Measurements from ENCODE around the gene C12orf42.

Gene C12orf42

GRCh38 chr12:103524238-103524875, 28.6 kb upstream of the C12orf42 start:
- H3K27ac ChIP-seq, result no peak overlapping the region
- TF ChIP-seq CTCF (conservative IDR thresholded peaks at IDR 0.05; ENCODE audit: low read depth), result no peak
- DNase-seq (ENCODE audit: low spot score), result no peak
- ChIA-PET POLR2A (ENCODE audit: low non-redundant PET) (no interaction called here), CTCF (no interaction called here)

GRCh38 chr12:103523771-103524170, 28.0 kb upstream of the C12orf42 start:
- CTCF ChIA-PET, result interaction anchor here (1.5 kb wide), 1 partner anchor 27 kb away, joined by 4 read pairs; no protein-coding TSS in a partner anchor
- H3K27ac ChIP-seq, result no peak overlapping the region
- POLR2A ChIA-PET (ENCODE audit: low non-redundant PET), result no interaction called here
- no peak for DNase-seq (ENCODE audit: low spot score)
- no peak for TF ChIP-seq CTCF (conservative IDR thresholded peaks at IDR 0.05; ENCODE audit: low read depth)

GRCh38 chr12:103520686-103521215, 25.0 kb upstream of the C12orf42 start:
- TF ChIP-seq CTCF (conservative IDR thresholded peaks at IDR 0.05; ENCODE audit: low read depth), result no peak
- ChIA-PET POLR2A (ENCODE audit: low non-redundant PET) (no interaction called here), CTCF (no interaction called here)
- no peak overlapping the region for H3K27ac ChIP-seq
- no peak for DNase-seq (ENCODE audit: low spot score)

GRCh38 chr12:103519632-103520031, 23.9 kb upstream of the C12orf42 start:
- no peak for TF ChIP-seq CTCF (conservative IDR thresholded peaks at IDR 0.05; ENCODE audit: low read depth)
- POLR2A ChIA-PET (ENCODE audit: low non-redundant PET), result no interaction called here
- DNase-seq (ENCODE audit: low spot score), result no peak
- CTCF ChIA-PET, result no interaction called here
- H3K27ac ChIP-seq, result no peak overlapping the region

GRCh38 chr12:103518899-103519298, 23.1 kb upstream of the C12orf42 start:
- no peak for DNase-seq (ENCODE audit: low spot score)
- POLR2A ChIA-PET (ENCODE audit: low non-redundant PET), result no interaction called here

GRCh38 chr12:103517161-103517560, 21.4 kb upstream of the C12orf42 start:
- no peak for DNase-seq (ENCODE audit: low spot score)
- no peak overlapping the region for H3K27ac ChIP-seq
- CTCF ChIA-PET, result no interaction called here
- POLR2A ChIA-PET (ENCODE audit: low non-redundant PET), result no interaction called here
- TF ChIP-seq CTCF (conservative IDR thresholded peaks at IDR 0.05; ENCODE audit: low read depth), result no peak

More at GRCh38 chr12:103518899-103519298, 23.1 kb upstream of the C12orf42 start:
- H3K27ac ChIP-seq, result no peak overlapping the region
- no peak for TF ChIP-seq CTCF (conservative IDR thresholded peaks at IDR 0.05; ENCODE audit: low read depth)
- CTCF ChIA-PET, result no interaction called here
